HCT116 (cell line): Measurements from ENCODE around the gene OCSTAMP. TPM values are rescaled to one million over a fixed set of nuclear protein-coding genes. Genes with fewer than 3 reads are reported as not detected.

Experiments
- ATAC-seq: fragments of 200-7000 bp; cut with Tn5 transposase; 2 replicates; pipeline ENCODE4 v1.9.1; 2020; ENCODE audit warnings: mild to moderate bottlenecking, moderate library complexity
- BruUV-seq: library from RNA; stranded (reverse); fragments of 400-500 nt; replicated peaks from 2 replicates; lab custom pipeline; 2021; lab: Mats Ljungman, UMichigan
- CTCF ChIA-PET: fragments of 300-600 bp; sonication (Branson Sonifier 250); formaldehyde crosslinking; loops from one replicate; lab custom pipeline; 2021; ENCODE audit warnings: antibody characterized with exemption; lab: Charles Lee
- POLR2A ChIA-PET: fragments of 300-600, 350-600 bp; sonication (Branson Sonifier 250); formaldehyde crosslinking; loops from one replicate; lab custom pipeline; 2021; ENCODE audit warnings: antibody characterized with exemption; lab: Charles Lee
- RAD21 ChIA-PET, 2 experiments: fragments of 300-600 bp; sonication (Branson Sonifier 250); formaldehyde crosslinking; loops; one replicate each; lab custom pipeline; 2023; ENCODE audit warnings: low total read pairs in 2 of 2; ENCODE audit not compliant: uncharacterized antibody in 2 of 2, unreplicated experiment in 2 of 2, low non-redundant PET in 1 of 2; lab: Charles Lee
- DNase-seq: peaks from one replicate; pipeline ENCODE4 v3.0.0-alpha.2; 2010; ENCODE audit warnings: low read depth, low spot score
- H2AFZ ChIP-seq: fragments of 200-600 bp; shearing (Covaris generic), sonication (generic); 2 replicates; pipeline ENCODE4 v1.6.1; 2017; ENCODE audit warnings: low read depth, mixed run types, mixed read lengths, antibody characterized with exemption, low read length; ENCODE audit not compliant: poor library complexity, severe bottlenecking
- H3K27ac ChIP-seq: 2 replicates; pipeline ENCODE4 v1.5.1; 2012; ENCODE audit warnings: low read depth, low read length
- H3K27me3 ChIP-seq: fragments of 200-600 bp; sonication (generic); 2 replicates; pipeline ENCODE4 v1.6.1; 2016; ENCODE audit warnings: mixed run types, low read length, mixed read lengths; ENCODE audit not compliant: insufficient read depth
- H3K36me3 ChIP-seq, 2 experiments: fragments of 200-500 bp in 1 of 2; fragments of 200-600 bp in 1 of 2; sonication (Bioruptor generic) in 1 of 2; sonication (generic) in 1 of 2; 2 replicates each; pipeline versions ENCODE4 v1.5.1 to v1.6.1; 2014 to 2016; ENCODE audit warnings: low read length in 2 of 2, inconsistent platforms in 1 of 2, mixed read lengths in 1 of 2, mixed run types in 1 of 2; ENCODE audit not compliant: insufficient read depth in 2 of 2, control insufficient read depth in 1 of 2
- H3K4me1 ChIP-seq, 2 experiments: fragments of 200-600 bp in 1 of 2; sonication (generic) in 1 of 2; 2 replicates each; pipeline versions ENCODE4 v1.5.1 to v1.6.1; 2012 to 2017; ENCODE audit warnings: low read length in 2 of 2, inconsistent platforms in 1 of 2, mild to moderate bottlenecking in 1 of 2, mixed read lengths in 1 of 2, mixed run types in 1 of 2, moderate library complexity in 1 of 2; ENCODE audit not compliant: insufficient read depth in 2 of 2, control insufficient read depth in 1 of 2
- H3K4me2 ChIP-seq: fragments of 200-600 bp; sonication (generic); 2 replicates; pipeline ENCODE4 v1.6.1; 2017; ENCODE audit warnings: mixed run types, low read length, mixed read lengths
- H3K4me3 ChIP-seq, 2 experiments: fragments of 200-600 bp in 1 of 2; sonication (generic) in 1 of 2; replicated peaks in 1 of 2; 2 replicates each; pipeline ENCODE4 v1.5.1; 2011 to 2016; ENCODE audit warnings: low read length in 2 of 2, control low read depth in 1 of 2, low read depth in 1 of 2, mild to moderate bottlenecking in 1 of 2, mixed read lengths in 1 of 2, mixed run types in 1 of 2
- H3K79me2 ChIP-seq: fragments of 200-600 bp; sonication (generic); 2 replicates; pipeline ENCODE4 v1.6.1; 2017; ENCODE audit warnings: mild to moderate bottlenecking, mixed run types, low read length, moderate library complexity, mixed read lengths; ENCODE audit not compliant: insufficient read depth
- H3K9ac ChIP-seq: fragments of 200-600 bp; sonication (generic); 2 replicates; pipeline ENCODE4 v1.6.1; 2016; ENCODE audit warnings: low read length, mixed read lengths
- H3K9me2 ChIP-seq: fragments of 200-600 bp; sonication (generic), shearing (Covaris generic); 2 replicates; pipeline ENCODE4 v1.6.1; 2017; ENCODE audit warnings: mixed run types, mild to moderate bottlenecking, moderate library complexity; ENCODE audit not compliant: insufficient read depth
- H3K9me3 ChIP-seq, 2 experiments: fragments of 200-500 bp in 1 of 2; fragments of 200-600 bp in 1 of 2; sonication (Bioruptor generic) in 1 of 2; sonication (generic) in 1 of 2; 2 replicates each; pipeline ENCODE4 v1.6.1; 2014 to 2017; ENCODE audit warnings: low read length in 2 of 2, mixed read lengths in 2 of 2, inconsistent platforms in 1 of 2, low read depth in 1 of 2, mild to moderate bottlenecking in 1 of 2, mixed run types in 1 of 2, moderate library complexity in 1 of 2; ENCODE audit not compliant: control insufficient read depth in 1 of 2, insufficient read depth in 1 of 2
- H4K20me1 ChIP-seq: fragments of 200-600 bp; sonication (generic), shearing (Covaris generic); 2 replicates; pipeline ENCODE4 v1.6.1; 2017; ENCODE audit warnings: mixed run types, mild to moderate bottlenecking, moderate library complexity; ENCODE audit not compliant: insufficient read depth
- ATF3 ChIP-seq: IDR thresholded peaks from 2 replicates; pipeline ENCODE4 v1.6.1; 2012
- RAD21 ChIP-seq: IDR thresholded peaks from 2 replicates; pipeline ENCODE4 v1.6.1; 2012; ENCODE audit warnings: low read depth, mild to moderate bottlenecking
- SIN3A ChIP-seq: IDR thresholded peaks from 2 replicates; pipeline ENCODE4 v1.6.1; 2012; ENCODE audit warnings: low read depth
- ZNF274 ChIP-seq: fragments of 200-500 bp; sonication (Bioruptor generic); IDR thresholded peaks from 2 replicates; pipeline ENCODE4 v1.6.1; 2014; ENCODE audit warnings: mild to moderate bottlenecking, low read depth, low read length, inconsistent platforms
- intact Hi-C: fragments of 100-400 bp; cut with micrococcal nuclease; formaldehyde crosslinking; loops from 2 replicates; pipeline ENCODE4 v1.10.0; 2022
- total RNA-seq: library from RNA; stranded (reverse); gene quantifications from one replicate; pipeline ENCODE4 v1.2.1, GENCODE V29; 2021; ENCODE audit not compliant: unreplicated experiment
- TF ChIP-seq, protein P1 (sequence below), 3 experiments: fragments of 200-600 bp in 1 of 3; sonication (generic) in 1 of 3; IDR thresholded peaks in 2 of 3; conservative IDR thresholded peaks in 1 of 3; 2 replicates each; pipeline ENCODE4 v1.5.1; 2012 to 2017; ENCODE audit warnings: low read depth in 2 of 3, low read length in 2 of 3, antibody characterized with exemption in 1 of 3, borderline replicate concordance in 1 of 3, control low read depth in 1 of 3, mild to moderate bottlenecking in 1 of 3, mixed read lengths in 1 of 3, mixed run types in 1 of 3, moderate library complexity in 1 of 3; ENCODE audit not compliant: insufficient read depth in 1 of 3

OCSTAMP gene
- total RNA-seq, 1 experiment from 2014 or later: not detected

GRCh38 chr20:46582648-46583047 is 32.2 kb upstream of the OCSTAMP start (continued):
- TF ChIP-seq ZNF274: no peak
- no peak for TF ChIP-seq ATF3
- no peak for TF ChIP-seq SIN3A

GRCh38 chr20:46581391-46581790 is 30.9 kb upstream of the OCSTAMP start:
- Histone ChIP-seq H3K79me2 (no peaks in the 10 kb centered on the region), H3K27ac (no peak overlapping the region), H2AFZ (no peak overlapping the region), H3K9me3 (no peaks in the 10 kb centered on the region), H3K4me3 (no peak overlapping the region), H3K36me3 (no peaks in the 10 kb centered on the region), H3K4me1 (no peaks in the 10 kb centered on the region), H3K9me2 (no peaks in the 10 kb centered on the region), H3K27me3 (no peaks in the 10 kb centered on the region), H3K9ac (no peak overlapping the region), H4K20me1 (no peaks in the 10 kb centered on the region), H3K4me2 (no peak overlapping the region)
- TF ChIP-seq, protein P1, sequence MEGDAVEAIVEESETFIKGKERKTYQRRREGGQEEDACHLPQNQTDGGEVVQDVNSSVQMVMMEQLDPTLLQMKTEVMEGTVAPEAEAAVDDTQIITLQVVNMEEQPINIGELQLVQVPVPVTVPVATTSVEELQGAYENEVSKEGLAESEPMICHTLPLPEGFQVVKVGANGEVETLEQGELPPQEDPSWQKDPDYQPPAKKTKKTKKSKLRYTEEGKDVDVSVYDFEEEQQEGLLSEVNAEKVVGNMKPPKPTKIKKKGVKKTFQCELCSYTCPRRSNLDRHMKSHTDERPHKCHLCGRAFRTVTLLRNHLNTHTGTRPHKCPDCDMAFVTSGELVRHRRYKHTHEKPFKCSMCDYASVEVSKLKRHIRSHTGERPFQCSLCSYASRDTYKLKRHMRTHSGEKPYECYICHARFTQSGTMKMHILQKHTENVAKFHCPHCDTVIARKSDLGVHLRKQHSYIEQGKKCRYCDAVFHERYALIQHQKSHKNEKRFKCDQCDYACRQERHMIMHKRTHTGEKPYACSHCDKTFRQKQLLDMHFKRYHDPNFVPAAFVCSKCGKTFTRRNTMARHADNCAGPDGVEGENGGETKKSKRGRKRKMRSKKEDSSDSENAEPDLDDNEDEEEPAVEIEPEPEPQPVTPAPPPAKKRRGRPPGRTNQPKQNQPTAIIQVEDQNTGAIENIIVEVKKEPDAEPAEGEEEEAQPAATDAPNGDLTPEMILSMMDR (IDR thresholded peaks at IDR 0.05 in 2 of 3, conservative IDR thresholded peaks at IDR 0.05 in 1 of 3; ENCODE audit: borderline replicate concordance in 1 of 3, insufficient read depth in 1 of 3, low read depth in 2 of 3, low read length in 2 of 3): 0 out of 6 replicates have a peak, but pooled peaks of 1 of the 3 experiments have one; percentile 10
- TF ChIP-seq RAD21: no peak
- intact Hi-C loops: no loop called here
- no peak for ATAC-seq
- ChIA-PET RAD21 (no interaction called here), CTCF (interaction anchor here (0.9 to 1.7 kb wide), 5 partner anchors 8 to 69 kb away, joined by 3 to 5 read pairs (median 3); no protein-coding TSS in a partner anchor), POLR2A (no interaction called here)
- DNase-seq: no peak
- no TSS peak for BruUV-seq
